A673 (cell line): ENCODE results near the gene DMD. TPM values are rescaled to one million over a fixed set of nuclear protein-coding genes. Genes with fewer than 3 reads are reported as not detected.

Experiments used
- BruUV-seq: library from RNA; stranded (reverse); fragments of 400-500 nt; replicated peaks from 2 replicates; lab custom pipeline; 2021; lab: Mats Ljungman, UMichigan
- CTCF ChIA-PET: fragments of 300-600 bp; sonication (Branson Sonifier 250); formaldehyde crosslinking; loops from one replicate; lab custom pipeline; 2022; ENCODE audit warnings: antibody characterized with exemption; lab: Charles Lee
- POLR2A ChIA-PET: fragments of 300-600 bp; sonication (Branson Sonifier 250); formaldehyde crosslinking; loops from one replicate; lab custom pipeline; 2022; ENCODE audit warnings: antibody characterized with exemption; ENCODE audit not compliant: low non-redundant PET; lab: Charles Lee
- DNase-seq: peaks from one replicate; pipeline ENCODE4 v3.0.0-alpha.2; 2015; ENCODE audit warnings: low spot score
- H3K27ac ChIP-seq: fragments of 200-600 bp; sonication (generic); 2 replicates; pipeline ENCODE4 v1.5.1; 2016; ENCODE audit warnings: mixed run types, low read depth, mild to moderate bottlenecking, mixed read lengths, antibody characterized with exemption, low read length; ENCODE audit not compliant: poor library complexity, severe bottlenecking
- H3K27me3 ChIP-seq: fragments of 200-600 bp; sonication (generic); replicated peaks from 2 replicates; pipeline ENCODE4 v1.6.1; 2017; ENCODE audit warnings: mixed run types, low read depth, mild to moderate bottlenecking, mixed read lengths, antibody characterized with exemption, low read length; ENCODE audit not compliant: insufficient read depth, poor library complexity
- H3K36me3 ChIP-seq: fragments of 200-600 bp; sonication (generic); 2 replicates; pipeline ENCODE4 v1.6.1; 2016; ENCODE audit warnings: mixed run types, mild to moderate bottlenecking, mixed read lengths, antibody characterized with exemption, low read length; ENCODE audit not compliant: insufficient read depth, poor library complexity, severe bottlenecking
- H3K4me1 ChIP-seq: fragments of 200-600 bp; sonication (generic); 2 replicates; pipeline ENCODE4 v1.6.1; 2017; ENCODE audit warnings: mixed run types, mild to moderate bottlenecking, mixed read lengths, antibody characterized with exemption, low read length; ENCODE audit not compliant: insufficient read depth, poor library complexity, severe bottlenecking
- H3K4me3 ChIP-seq: fragments of 200-600 bp; sonication (generic); 2 replicates; pipeline ENCODE4 v1.5.1; 2016; ENCODE audit warnings: low read depth, mixed run types, mild to moderate bottlenecking, mixed read lengths, low read length; ENCODE audit not compliant: poor library complexity, severe bottlenecking
- H3K9me3 ChIP-seq: fragments of 200-600 bp; sonication (generic); 2 replicates; pipeline ENCODE4 v1.6.1; 2016; ENCODE audit warnings: mixed run types, low read depth, mild to moderate bottlenecking, mixed read lengths, antibody characterized with exemption, low read length; ENCODE audit not compliant: poor library complexity, severe bottlenecking
- CTCF ChIP-seq: fragments of 300-800, 200-600 bp; sonication (generic); conservative IDR thresholded peaks from 2 replicates; pipeline ENCODE4 v1.5.1; 2017; ENCODE audit warnings: low read depth, mild to moderate bottlenecking, antibody characterized with exemption, low read length, moderate library complexity, mixed read lengths
- EZH2 ChIP-seq: fragments of 200-600 bp; sonication (generic); IDR thresholded peaks from 2 replicates; pipeline ENCODE4 v1.6.1; 2017; ENCODE audit warnings: borderline replicate concordance, low read depth, mild to moderate bottlenecking, mixed read lengths, antibody characterized with exemption, low read length; ENCODE audit not compliant: poor library complexity, severe bottlenecking
- intact Hi-C: fragments of 100-400 bp; cut with micrococcal nuclease; formaldehyde crosslinking; loops from one replicate; pipeline ENCODE4 v1.10.0; 2022; ENCODE audit not compliant: unreplicated experiment
- total RNA-seq: library from RNA; stranded (reverse); gene quantifications from 2 replicates; pipeline ENCODE4 v1.2.3, GENCODE V29; 2021

The DMD gene
- total RNA-seq, 1 experiment from 2014 or later: 5.4 TPM

GRCh38 chrX:31319586-31319985 is 1891.8 kb downstream of the DMD start:
- DNase-seq: no peak
- Histone ChIP-seq H3K27me3 (no peaks in the 10 kb centered on the region), H3K4me1 (no peaks in the 10 kb centered on the region), H3K27ac (no peak overlapping the region), H3K36me3 (no peaks in the 10 kb centered on the region), H3K9me3 (no peaks in the 10 kb centered on the region), H3K4me3 (no peak overlapping the region)
- intact Hi-C loops: no loop called here
- TF ChIP-seq CTCF (no peak), EZH2 (no peak)
- POLR2A ChIA-PET: no interaction called here
- no TSS peak for BruUV-seq
- CTCF ChIA-PET: no interaction called here

- TF ChIP-seq EZH2: no peak
- TF ChIP-seq CTCF: no peak
- DNase-seq: no peak
- Histone ChIP-seq H3K9me3 (no peaks in the 10 kb centered on the region), H3K4me1 (no peaks in the 10 kb centered on the region), H3K4me3 (no peak overlapping the region), H3K27me3 (no peaks in the 10 kb centered on the region), H3K27ac (no peak overlapping the region), H3K36me3 (no peaks in the 10 kb centered on the region)
- CTCF ChIA-PET: no interaction called here
- POLR2A ChIA-PET: no interaction called here
- no TSS peak for BruUV-seq
- intact Hi-C loops: no loop called here
These were observed 1892.5 kb downstream of the DMD start for GRCh38 chrX:31318866-31319265.

- intact Hi-C loops: no loop called here
- ChIA-PET CTCF (no interaction called here), POLR2A (no interaction called here)
- Histone ChIP-seq H3K27ac (no peak overlapping the region), H3K9me3 (no peaks in the 10 kb centered on the region), H3K27me3 (no peaks in the 10 kb centered on the region), H3K36me3 (no peaks in the 10 kb centered on the region), H3K4me1 (no peaks in the 10 kb centered on the region), H3K4me3 (no peak overlapping the region)
- BruUV-seq: no TSS peak
- no peak for DNase-seq
- TF ChIP-seq CTCF (no peak), EZH2 (no peak)
These were observed 1894.9 kb downstream of the DMD start for GRCh38 chrX:31316340-31316991.
